ENCODE data around the gene KIRREL3. TPM values are rescaled to one million over a fixed set of nuclear protein-coding genes. Genes with fewer than 3 reads are reported as not detected.

KIRREL3 gene
- total and polyA plus RNA-seq, 2 of the 4 experiments (the other 2 are of a cell fraction) = 10.9 to 15.9 TPM

DNA sequence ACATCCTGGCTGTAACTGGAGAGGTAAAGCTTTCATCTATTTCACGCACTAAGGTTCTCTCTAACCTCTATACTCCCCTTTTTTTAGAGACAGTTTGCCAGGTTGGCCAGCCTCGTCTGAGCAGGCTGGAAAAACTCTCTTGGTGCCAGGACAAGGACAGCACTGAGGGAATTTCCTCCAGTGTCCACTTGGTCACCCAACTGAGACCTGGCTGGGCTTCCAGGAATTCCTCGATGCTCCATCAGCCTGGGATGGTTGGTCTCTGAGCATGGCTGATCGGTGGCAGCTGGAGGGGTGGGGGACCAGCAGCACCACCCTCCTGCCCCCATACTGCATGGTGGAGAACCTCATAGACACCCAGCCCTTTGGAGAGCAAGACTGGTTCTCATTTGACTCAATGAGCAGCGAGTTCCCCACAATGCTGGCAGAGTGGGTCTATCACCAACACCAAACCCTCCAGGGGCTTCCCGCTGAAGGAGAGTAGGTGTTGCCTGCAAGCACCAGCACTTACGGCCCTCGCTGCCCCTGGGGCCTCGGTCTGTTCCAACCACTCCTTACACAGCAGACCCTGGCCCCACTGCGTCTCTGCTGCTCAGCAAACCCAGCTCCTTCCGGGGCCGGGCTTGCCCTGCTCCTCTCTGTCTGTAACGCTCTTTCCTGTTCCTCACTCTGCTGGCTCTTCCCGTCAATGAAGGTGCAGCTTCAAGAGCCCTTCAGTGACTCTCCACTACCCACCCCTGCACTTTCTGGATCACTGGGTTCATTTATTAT, 522.9 kb downstream of the KIRREL3 start:
- no peak overlapping the region for H3K27ac ChIP-seq (ENCODE audit: insufficient read depth, low read length)
- POLR2A ChIA-PET (ENCODE audit: unreplicated experiment) = no interaction called here
- no peak overlapping the region for H3K14ac ChIP-seq (replicated peaks; ENCODE audit: low read depth, low read length)
- dilution Hi-C loops (cut with HindIII; ENCODE audit: low sequenced_read_pairs, unreplicated experiment) = no loop called here
- DNase-seq = no peak
- WGBS, 2 experiments (ENCODE audit: extremely low coverage in 2 of 2, insufficient read length in 1 of 2) = 67% methylated on average over 3 of the region's 14 CpGs; no CpG with 5 or more reads in 1 of the 2 experiments
- intact Hi-C loops (cut with micrococcal nuclease) = no loop called here
- no peaks in the 10 kb centered on the region for H3K27me3 ChIP-seq (ENCODE audit: control insufficient read depth, insufficient read depth, low read length)
- no peak overlapping the region for H2BK120ac ChIP-seq (ENCODE audit: low read depth, low read length)
- no peak overlapping the region for H3K4me3 ChIP-seq (ENCODE audit: insufficient read depth, low read depth, low read length)
- ATAC-seq (ENCODE audit: low read depth) = no peak
- no peak overlapping the region for H2BK15ac ChIP-seq (ENCODE audit: low read depth, low read length)
- H3K18ac ChIP-seq (ENCODE audit: low read depth, low read length) = no peak overlapping the region
- in situ Hi-C loops (cut with MboI; ENCODE audit: low sequenced_read_pairs) = no loop called here
- H3K9ac ChIP-seq (ENCODE audit: low read depth, low read length) = no peak overlapping the region
- H3K4me2 ChIP-seq (ENCODE audit: low read depth, low read length) = no peak overlapping the region
- no peaks in the 10 kb centered on the region for H3K36me3 ChIP-seq (ENCODE audit: control insufficient read depth, insufficient read depth, low read length)
- TF ChIP-seq MAZ (IDR thresholded peaks at IDR 0.05; ENCODE audit: borderline replicate concordance, low read depth, low read length) (no peak), BHLHE40 (IDR thresholded peaks at IDR 0.05; ENCODE audit: low read depth, low read length) (no peak), FOS (IDR thresholded peaks at IDR 0.05; ENCODE audit: low read depth, low read length) (no peak), SMC3 (IDR thresholded peaks at IDR 0.05; ENCODE audit: low read depth, low read length) (no peak), RFX5 (IDR thresholded peaks at IDR 0.05; ENCODE audit: low read depth, low read length) (no peak), RAD21 (IDR thresholded peaks at IDR 0.05; ENCODE audit: low read length) (no peak), USF2 (IDR thresholded peaks at IDR 0.05; ENCODE audit: low read depth, low read length) (no peak), CEBPB (IDR thresholded peaks at IDR 0.05; ENCODE audit: low read depth, low read length) (no peak), RCOR1 (IDR thresholded peaks at IDR 0.05; ENCODE audit: insufficient replicate concordance, low read length) (no peak)
- TF ChIP-seq, protein P1, sequence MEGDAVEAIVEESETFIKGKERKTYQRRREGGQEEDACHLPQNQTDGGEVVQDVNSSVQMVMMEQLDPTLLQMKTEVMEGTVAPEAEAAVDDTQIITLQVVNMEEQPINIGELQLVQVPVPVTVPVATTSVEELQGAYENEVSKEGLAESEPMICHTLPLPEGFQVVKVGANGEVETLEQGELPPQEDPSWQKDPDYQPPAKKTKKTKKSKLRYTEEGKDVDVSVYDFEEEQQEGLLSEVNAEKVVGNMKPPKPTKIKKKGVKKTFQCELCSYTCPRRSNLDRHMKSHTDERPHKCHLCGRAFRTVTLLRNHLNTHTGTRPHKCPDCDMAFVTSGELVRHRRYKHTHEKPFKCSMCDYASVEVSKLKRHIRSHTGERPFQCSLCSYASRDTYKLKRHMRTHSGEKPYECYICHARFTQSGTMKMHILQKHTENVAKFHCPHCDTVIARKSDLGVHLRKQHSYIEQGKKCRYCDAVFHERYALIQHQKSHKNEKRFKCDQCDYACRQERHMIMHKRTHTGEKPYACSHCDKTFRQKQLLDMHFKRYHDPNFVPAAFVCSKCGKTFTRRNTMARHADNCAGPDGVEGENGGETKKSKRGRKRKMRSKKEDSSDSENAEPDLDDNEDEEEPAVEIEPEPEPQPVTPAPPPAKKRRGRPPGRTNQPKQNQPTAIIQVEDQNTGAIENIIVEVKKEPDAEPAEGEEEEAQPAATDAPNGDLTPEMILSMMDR (conservative IDR thresholded peaks at IDR 0.05; ENCODE audit: low read depth, low read length) = no peak
- H3K4me1 ChIP-seq (ENCODE audit: control insufficient read depth, insufficient read depth, low read length) = peaks cover 3% of the 10 kb centered on the region
- H3K23ac ChIP-seq (ENCODE audit: low read depth, low read length) = no peak overlapping the region
- no peaks in the 10 kb centered on the region for H3K79me1 ChIP-seq (ENCODE audit: low read depth in 1 of 2, low read length in 2 of 2)
- H2AK5ac ChIP-seq (ENCODE audit: low read depth, low read length) = no peak overlapping the region
- H3K56ac ChIP-seq (ENCODE audit: extremely low read depth, insufficient read depth, low read length) = no peak overlapping the region
- no peak overlapping the region for H2AFZ ChIP-seq (replicated peaks; ENCODE audit: low read length, poor library complexity)
- no peak overlapping the region for H4K8ac ChIP-seq (ENCODE audit: low read depth in 2 of 2, low read length in 2 of 2)
- no peak overlapping the region for H4K91ac ChIP-seq (ENCODE audit: insufficient read depth, low read depth, low read length)
- no peak overlapping the region for H2BK5ac ChIP-seq (ENCODE audit: low read depth, low read length, poor library complexity, severe bottlenecking)
- H3K9me1 ChIP-seq (ENCODE audit: insufficient read depth, low read length) = no peaks in the 10 kb centered on the region; the same call in 1 of the 2 replicates
- H2AK9ac ChIP-seq (replicated peaks; ENCODE audit: low read depth, low read length, poor library complexity) = no peak overlapping the region
- CTCF ChIA-PET = interaction anchor here (0.6 kb wide), 1 partner anchor 13 kb away, joined by 3 read pairs; no protein-coding TSS in a partner anchor
- no peak overlapping the region for H2BK20ac ChIP-seq (ENCODE audit: low read depth, low read length)
- no TSS peak for BruUV-seq (replicated peaks)
- no peak overlapping the region for H4K5ac ChIP-seq (ENCODE audit: low read depth, low read length)
- H3K9me3 ChIP-seq (ENCODE audit: control insufficient read depth, insufficient read depth, low read length) = no peaks in the 10 kb centered on the region
- no peaks in the 10 kb centered on the region for H4K20me1 ChIP-seq (ENCODE audit: insufficient read depth, low read length)
- no peak overlapping the region for H3K4ac ChIP-seq (ENCODE audit: low read depth, low read length)

Measured in IMR-90 (cell line).